Measurements from ENCODE around the gene UGGT2. TPM values are rescaled to one million over a fixed set of nuclear protein-coding genes. Genes with fewer than 3 reads are reported as not detected.
A peak's percentile ranks its signal among the peaks of the same experiment; 100 is the strongest.
"Not testable (repeated sequence)": the region's sequence is repeated elsewhere in the genome, so short reads cannot be mapped to it uniquely, and the experiment has no call there.

Gene UGGT2
- total RNA-seq (2014; rRNA removed; shearing (Covaris generic)): 31.0 and 41.2 TPM in 2 replicates

- DNase-seq (ENCODE audit: low read depth): peak; percentile 94
Observed at GRCh38 chr13:96053003-96053703, at the start of gene UGGT2. Gene UGGT2, minus strand, starts transcription at chr13:96053401. Its CDS starts 89 bp downstream, at chr13:96053312.

GRCh38 chr13:96100457-96101220 lies 47.4 kb upstream of the UGGT2 start:
- DNase-seq (ENCODE audit: low read depth): no peak

GRCh38 chr13:96093296-96094006 lies 40.2 kb upstream of the UGGT2 start:
- DNase-seq (ENCODE audit: low read depth): no peak

GRCh38 chr13:96091164-96092117 lies 38.2 kb upstream of the UGGT2 start:
- peak; percentile 37 for DNase-seq (ENCODE audit: low read depth)

- peak; percentile 32 for DNase-seq (ENCODE audit: low read depth)
Observed at GRCh38 chr13:96090240-96091101, 37.3 kb upstream of the UGGT2 start.

- DNase-seq (ENCODE audit: low read depth): peak; percentile 56
Observed at GRCh38 chr13:96089749-96090239, 36.6 kb upstream of the UGGT2 start, which contains the start of gene HS6ST3. Gene HS6ST3, plus strand, starts transcription at chr13:96090107.

GRCh38 chr13:96089139-96089538 lies 35.9 kb upstream of the UGGT2 start:
- no peak for DNase-seq (ENCODE audit: low read depth)

- no peak for DNase-seq (ENCODE audit: low read depth)
Observed at GRCh38 chr13:96086736-96087135, 33.5 kb upstream of the UGGT2 start.

- DNase-seq (ENCODE audit: low read depth): peak; percentile 19
Observed at GRCh38 chr13:96082640-96083039, 29.4 kb upstream of the UGGT2 start.

GRCh38 chr13:96081888-96082287 lies 28.7 kb upstream of the UGGT2 start:
- no peak for DNase-seq (ENCODE audit: low read depth)

- DNase-seq (ENCODE audit: low read depth): no peak
Observed at GRCh38 chr13:96080676-96081075, 27.5 kb upstream of the UGGT2 start.

- no peak for DNase-seq (ENCODE audit: low read depth)
Observed at GRCh38 chr13:96075953-96076543, 22.8 kb upstream of the UGGT2 start.

- no peak for DNase-seq (ENCODE audit: low read depth)
Observed at GRCh38 chr13:96072392-96072791, 19.2 kb upstream of the UGGT2 start.

- DNase-seq (ENCODE audit: low read depth): no peak
Observed at GRCh38 chr13:96071504-96071903, 18.3 kb upstream of the UGGT2 start.

- DNase-seq (ENCODE audit: low read depth): no peak
Observed at GRCh38 chr13:96068729-96069128, 15.5 kb upstream of the UGGT2 start.

- no peak for DNase-seq (ENCODE audit: low read depth)
Observed at GRCh38 chr13:96065849-96066248, 12.6 kb upstream of the UGGT2 start.

GRCh38 chr13:96052656-96053002 lies 572 bp downstream of the UGGT2 start:
- peak; percentile 32 for DNase-seq (ENCODE audit: low read depth)

- not testable (repeated sequence) for DNase-seq (ENCODE audit: low read depth)
Observed at GRCh38 chr13:96051946-96052345, 1.3 kb downstream of the UGGT2 start.

GRCh38 chr13:96051491-96051890 lies 1.7 kb downstream of the UGGT2 start:
- DNase-seq (ENCODE audit: low read depth): not testable (repeated sequence)

GRCh38 chr13:96050955-96051354 lies 2.2 kb downstream of the UGGT2 start:
- not testable (repeated sequence) for DNase-seq (ENCODE audit: low read depth)

Measured in Daoy (cell line).